Measurements from ENCODE around the gene CCDC112. TPM values are rescaled to one million over a fixed set of nuclear protein-coding genes. Genes with fewer than 3 reads are reported as not detected.

CCDC112 gene
- total and polyA plus RNA-seq, 8 donors = 6.0 to 22.0 (median 15.9) TPM

- H3K27me3 ChIP-seq = peaks cover 0 to 5% of the 10 kb centered on the region in 2 donors
- no peak for ATAC-seq
- H3K9me3 ChIP-seq = no peaks in the 10 kb centered on the region
- H3K27ac ChIP-seq = no peak overlapping the region
- no peaks in the 10 kb centered on the region for H3K36me3 ChIP-seq
- no peak for DNase-seq
- H3K4me3 ChIP-seq = no peak overlapping the region
- H3K4me1 ChIP-seq = no peaks in the 10 kb centered on the region
- no peak for TF ChIP-seq CTCF (IDR thresholded peaks at IDR 0.05)
- intact Hi-C loops (cut with DNase I) = no loop called here
These were observed 23.6 kb upstream of the CCDC112 start for GRCh38 chr5:115320006-115320405.

GRCh38 chr5:115319007-115319406 lies 22.6 kb upstream of the CCDC112 start:
- no peaks in the 10 kb centered on the region for H3K4me1 ChIP-seq
- intact Hi-C loops (cut with DNase I) = no loop called here
- TF ChIP-seq CTCF (IDR thresholded peaks at IDR 0.05) = no peak
- H3K27me3 ChIP-seq = peaks cover 0 to 5% of the 10 kb centered on the region in 2 donors
- H3K4me3 ChIP-seq = no peak overlapping the region
- no peak for ATAC-seq
- H3K36me3 ChIP-seq = no peaks in the 10 kb centered on the region
- no peak for DNase-seq
- H3K9me3 ChIP-seq = no peaks in the 10 kb centered on the region
- H3K27ac ChIP-seq = no peak overlapping the region

GRCh38 chr5:115317736-115318135 lies 21.3 kb upstream of the CCDC112 start:
- DNase-seq = no peak
- Histone ChIP-seq H3K27me3 (peaks cover 0 to 5% of the 10 kb centered on the region in 2 donors), H3K4me1 (no peaks in the 10 kb centered on the region), H3K36me3 (no peaks in the 10 kb centered on the region), H3K27ac (no peak overlapping the region), H3K4me3 (no peak overlapping the region), H3K9me3 (no peaks in the 10 kb centered on the region)
- TF ChIP-seq CTCF (IDR thresholded peaks at IDR 0.05) = no peak
- intact Hi-C loops (cut with DNase I) = no loop called here
- ATAC-seq = no peak

DNA sequence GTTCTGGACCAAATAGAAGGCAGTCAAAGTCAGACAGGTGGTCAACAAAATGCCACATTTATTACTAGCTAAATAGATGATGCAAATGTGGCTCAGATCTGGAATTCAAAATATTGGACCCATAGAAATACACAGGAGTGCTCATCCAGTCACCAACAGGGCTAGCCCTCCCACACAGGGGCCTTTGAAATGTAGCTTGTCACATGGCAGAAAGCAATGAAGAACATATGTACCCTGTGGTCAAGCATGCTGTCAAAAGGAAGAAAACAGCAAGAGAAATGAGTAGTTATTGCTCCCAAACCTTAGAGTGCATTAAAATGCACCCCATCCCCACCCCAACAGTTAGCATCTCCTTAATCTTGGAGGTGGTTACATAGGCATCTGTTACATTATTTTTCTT lies 20.9 kb upstream of the CCDC112 start:
- TF ChIP-seq CTCF (IDR thresholded peaks at IDR 0.05) = no peak
- intact Hi-C loops (cut with DNase I) = no loop called here
- H3K36me3 ChIP-seq = no peaks in the 10 kb centered on the region
- peaks cover 0 to 5% of the 10 kb centered on the region in 2 donors for H3K27me3 ChIP-seq
- H3K27ac ChIP-seq = no peak overlapping the region
- ATAC-seq = no peak
- no peak for DNase-seq
- H3K9me3 ChIP-seq = no peaks in the 10 kb centered on the region
- H3K4me3 ChIP-seq = no peak overlapping the region
- no peaks in the 10 kb centered on the region for H3K4me1 ChIP-seq

DNA sequence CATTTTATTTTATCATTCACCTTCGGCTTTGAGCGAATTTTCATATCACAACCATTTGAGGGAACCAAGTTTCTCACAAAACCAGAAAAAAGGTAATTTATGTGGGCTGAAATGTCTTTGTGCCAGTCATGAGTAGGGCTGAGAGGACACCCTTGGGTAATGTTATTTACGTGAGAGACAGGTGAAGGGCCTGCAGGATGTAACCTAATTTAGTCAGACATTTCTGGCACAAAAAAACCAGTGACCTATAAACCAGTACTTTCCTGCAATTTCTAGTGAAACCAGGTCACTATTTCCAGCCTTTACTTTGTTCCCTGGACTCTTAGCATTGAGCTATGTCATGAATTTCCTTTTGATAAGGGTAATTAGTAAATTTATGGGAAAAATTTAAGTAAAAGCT lies 17.2 kb upstream of the CCDC112 start:
- ATAC-seq (no peak), DNase-seq (no peak)
- no peak overlapping the region for H3K4me3 ChIP-seq
- no peaks in the 10 kb centered on the region for H3K36me3 ChIP-seq
- intact Hi-C loops (cut with DNase I) = no loop called here
- H3K27ac ChIP-seq = no peak overlapping the region
- H3K4me1 ChIP-seq = no peaks in the 10 kb centered on the region
- no peak for TF ChIP-seq CTCF (IDR thresholded peaks at IDR 0.05)
- H3K27me3 ChIP-seq = peaks cover 0 to 5% of the 10 kb centered on the region in 2 donors
- no peaks in the 10 kb centered on the region for H3K9me3 ChIP-seq
